Breast epithelium (tissue), 4 donors: ENCODE measurements around the gene TMEM54. TPM values are rescaled to one million over a fixed set of nuclear protein-coding genes. Genes with fewer than 3 reads are reported as not detected.
A peak's percentile ranks its signal among the peaks of the same experiment; 100 is the strongest.

Source experiments
- DNase-seq, 2 donors: peaks; one replicate each; pipeline ENCODE4 v3.0.0-alpha.2; 2019; ENCODE audit warnings: low spot score in 2 of 2
- H3K27ac ChIP-seq, 2 donors: fragments of 200-600 bp; sonication (generic) in 1 of 2; one replicate each; pipeline ENCODE4 v1.5.1; 2016 to 2019; ENCODE audit warnings: mild to moderate bottlenecking in 1 of 2
- H3K27me3 ChIP-seq, 2 donors: fragments of 200-600 bp; sonication (generic) in 1 of 2; one replicate each; pipeline versions ENCODE4 v1.5.1 to v1.6.0; 2017 to 2019; ENCODE audit warnings: control low read depth in 1 of 2, mild to moderate bottlenecking in 1 of 2
- H3K36me3 ChIP-seq: fragments of 200-600 bp; one replicate; pipeline ENCODE4 v1.5.1; 2019
- H3K4me1 ChIP-seq, 2 donors: fragments of 200-600 bp; sonication (generic); one replicate each; pipeline ENCODE4 v1.5.1; 2016 to 2019; ENCODE audit warnings: control low read depth in 1 of 2
- H3K4me3 ChIP-seq, 3 donors: fragments of 200-600 bp; sonication (generic); 1 replicate in 2 of 3; 2 replicates in 1 of 3; pipeline ENCODE4 v1.5.1; 2016 to 2019; ENCODE audit warnings: mild to moderate bottlenecking in 3 of 3, moderate library complexity in 2 of 3
- H3K9me3 ChIP-seq, 2 donors: fragments of 200-600 bp; sonication (generic) in 1 of 2; one replicate each; pipeline ENCODE4 v1.5.1; 2016 to 2019; ENCODE audit warnings: control low read depth in 1 of 2
- POLR2A ChIP-seq: fragments of 450-650 bp; IDR thresholded peaks from one replicate; pipeline ENCODE4 v1.6.1; 2016; ENCODE audit warnings: antibody characterized with exemption, mild to moderate bottlenecking, moderate library complexity
- POLR2AphosphoS5 ChIP-seq, 3 donors: sonication (generic); formaldehyde crosslinking; IDR thresholded peaks; one replicate each; pipeline ENCODE4 v1.6.1; 2017; ENCODE audit warnings: antibody characterized with exemption in 3 of 3
- intact Hi-C: fragments of 100-400 bp; cut with DNase I; formaldehyde crosslinking; loops from one replicate; pipeline ENCODE4 v1.15.1; 2023; ENCODE audit warnings: low total_unique reads
- total RNA-seq, 3 donors: library from RNA; depleted of rRNA; stranded (reverse); fragments of >200 nt; gene quantifications; one replicate each; pipeline ENCODE4 v1.1.0, GENCODE V29; 2016
- TF ChIP-seq, protein P1 (sequence below), 3 donors: fragments of 450-650 bp; IDR thresholded peaks; one replicate each; pipeline ENCODE4 v1.5.1; 2016 to 2017; ENCODE audit warnings: antibody characterized with exemption in 3 of 3, mild to moderate bottlenecking in 3 of 3, moderate library complexity in 3 of 3

Gene TMEM54
- total RNA-seq, 3 donors from 2014 or later, result 26.9 to 109 (median 94.8) TPM

GRCh38 chr1:32886004-32886827 lies 15.0 kb downstream of the TMEM54 start, which contains the start of gene HPCA:
Gene HPCA, plus strand, starts transcription at chr1:32886491. Its CDS starts 2,408 bp downstream, at chr1:32888899.
- intact Hi-C loops, result no loop called here
- DNase-seq, result peak in 1 of 2 donors; percentile 65
- TF ChIP-seq POLR2A, result no peak
- TF ChIP-seq, protein P1, sequence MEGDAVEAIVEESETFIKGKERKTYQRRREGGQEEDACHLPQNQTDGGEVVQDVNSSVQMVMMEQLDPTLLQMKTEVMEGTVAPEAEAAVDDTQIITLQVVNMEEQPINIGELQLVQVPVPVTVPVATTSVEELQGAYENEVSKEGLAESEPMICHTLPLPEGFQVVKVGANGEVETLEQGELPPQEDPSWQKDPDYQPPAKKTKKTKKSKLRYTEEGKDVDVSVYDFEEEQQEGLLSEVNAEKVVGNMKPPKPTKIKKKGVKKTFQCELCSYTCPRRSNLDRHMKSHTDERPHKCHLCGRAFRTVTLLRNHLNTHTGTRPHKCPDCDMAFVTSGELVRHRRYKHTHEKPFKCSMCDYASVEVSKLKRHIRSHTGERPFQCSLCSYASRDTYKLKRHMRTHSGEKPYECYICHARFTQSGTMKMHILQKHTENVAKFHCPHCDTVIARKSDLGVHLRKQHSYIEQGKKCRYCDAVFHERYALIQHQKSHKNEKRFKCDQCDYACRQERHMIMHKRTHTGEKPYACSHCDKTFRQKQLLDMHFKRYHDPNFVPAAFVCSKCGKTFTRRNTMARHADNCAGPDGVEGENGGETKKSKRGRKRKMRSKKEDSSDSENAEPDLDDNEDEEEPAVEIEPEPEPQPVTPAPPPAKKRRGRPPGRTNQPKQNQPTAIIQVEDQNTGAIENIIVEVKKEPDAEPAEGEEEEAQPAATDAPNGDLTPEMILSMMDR (IDR thresholded peaks at IDR 0.05), result peak in 1 of 3 donors; percentile 21
- Histone ChIP-seq H3K9me3 (no peaks in the 10 kb centered on the region), H3K4me3 (peak within 1 kb of the TSS in 2 of 3 donors; percentile 13 to 56), H3K27ac (no peak within 1 kb of the TSS), H3K27me3 (peaks cover 10 to 44% of the 10 kb centered on the region in 2 donors), H3K4me1 (peaks cover 0 to 10% of the 10 kb centered on the region in 2 donors), H3K36me3 (no peaks in the 10 kb centered on the region)

DNA sequence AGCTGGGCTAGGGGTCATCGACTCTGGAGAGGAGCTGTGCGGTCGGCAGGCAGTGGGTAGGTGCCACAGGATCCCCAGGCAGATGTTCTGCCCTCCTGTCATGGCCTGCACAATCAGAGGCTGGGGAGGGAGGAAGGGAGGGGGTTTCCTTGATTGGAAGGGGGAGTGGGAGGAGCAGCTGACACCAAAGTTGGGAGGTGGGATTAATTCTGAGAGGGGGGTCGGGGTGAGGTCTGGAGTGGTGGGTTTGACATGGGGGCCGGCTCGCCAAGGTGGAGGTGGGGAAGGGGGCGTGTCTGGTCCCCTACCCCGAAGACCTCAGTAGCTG lies 15.5 kb downstream of the TMEM54 start:
- peaks cover 10 to 44% of the 10 kb centered on the region in 2 donors for H3K27me3 ChIP-seq
- H3K4me1 ChIP-seq, result peaks cover 0 to 10% of the 10 kb centered on the region in 2 donors
- H3K9me3 ChIP-seq, result no peaks in the 10 kb centered on the region
- no peak overlapping the region for H3K27ac ChIP-seq
- H3K36me3 ChIP-seq, result no peaks in the 10 kb centered on the region
- no peak overlapping the region for H3K4me3 ChIP-seq
- no peak for DNase-seq
- intact Hi-C loops, result no loop called here
- TF ChIP-seq, protein P1 (IDR thresholded peaks at IDR 0.05), result no peak
- TF ChIP-seq POLR2AphosphoS5 (IDR thresholded peaks at IDR 0.05) (no peak), POLR2A (no peak)

- no peak overlapping the region for H3K4me3 ChIP-seq
- TF ChIP-seq, protein P1 (IDR thresholded peaks at IDR 0.05), result no peak
- TF ChIP-seq POLR2A, result no peak
- TF ChIP-seq POLR2AphosphoS5 (IDR thresholded peaks at IDR 0.05), result no peak
- DNase-seq, result no peak
- H3K27ac ChIP-seq, result no peak overlapping the region
- H3K4me1 ChIP-seq, result peaks cover 0 to 10% of the 10 kb centered on the region in 2 donors
- H3K9me3 ChIP-seq, result no peaks in the 10 kb centered on the region
- H3K27me3 ChIP-seq, result peaks cover 10 to 44% of the 10 kb centered on the region in 2 donors
- no peaks in the 10 kb centered on the region for H3K36me3 ChIP-seq
- intact Hi-C loops, result no loop called here
These were observed 16.5 kb downstream of the TMEM54 start for GRCh38 chr1:32884726-32885125.

DNA sequence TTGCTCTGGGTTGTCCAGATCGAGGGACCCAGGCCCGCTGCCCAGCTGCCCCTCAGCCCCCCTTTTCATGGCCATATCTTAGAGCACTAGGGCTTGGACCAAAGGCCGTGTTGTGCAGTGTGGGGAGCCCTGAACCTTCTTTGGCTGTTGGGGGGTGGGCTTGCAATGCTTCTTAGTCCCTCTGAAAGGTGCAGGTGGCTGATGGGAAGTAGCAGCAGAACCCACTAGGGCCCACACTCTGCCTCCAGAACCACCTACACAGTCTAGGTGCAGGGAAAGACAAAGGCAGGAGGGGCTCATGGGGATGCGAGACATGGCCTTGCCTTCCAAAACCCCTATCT lies 17.2 kb downstream of the TMEM54 start:
- peaks cover 10 to 42% of the 10 kb centered on the region in 2 donors for H3K27me3 ChIP-seq

More for the DNA sequence above, 17.2 kb downstream of the TMEM54 start:
- Histone ChIP-seq H3K27ac (no peak overlapping the region), H3K9me3 (no peaks in the 10 kb centered on the region), H3K36me3 (no peaks in the 10 kb centered on the region), H3K4me1 (peaks cover 0 to 10% of the 10 kb centered on the region in 2 donors), H3K4me3 (no peak overlapping the region)
- intact Hi-C loops, result no loop called here
- TF ChIP-seq POLR2A (no peak), POLR2AphosphoS5 (IDR thresholded peaks at IDR 0.05) (no peak)
- TF ChIP-seq, protein P1 (IDR thresholded peaks at IDR 0.05), result no peak
- DNase-seq, result no peak
